Measurements from ENCODE around the gene UXS1.

DNA sequence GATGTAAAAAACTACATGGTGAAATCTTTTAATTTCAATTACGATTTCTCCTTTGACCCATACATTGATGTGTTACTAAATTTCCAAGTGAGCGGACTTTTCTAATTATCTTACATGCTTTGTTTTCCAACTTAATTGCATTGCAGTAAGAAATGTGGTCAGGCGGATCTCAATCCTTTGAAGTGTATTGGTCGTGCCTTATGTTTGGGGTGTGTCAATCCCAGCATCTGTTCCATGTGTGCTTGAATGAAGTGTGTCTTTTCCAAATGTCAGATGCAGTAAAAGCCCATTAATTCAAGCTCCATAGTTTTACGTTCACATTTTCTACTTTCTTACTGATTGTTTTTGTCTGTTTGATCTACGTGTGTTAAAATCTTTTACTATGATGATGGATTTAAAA, 113.1 kb downstream of the UXS1 start:
- TF ChIP-seq SMC3 (IDR thresholded peaks at IDR 0.05; ENCODE audit: low read depth, low read length) (no peak), NRF1 (IDR thresholded peaks at IDR 0.05; ENCODE audit: low read depth, low read length) (no peak), RAD21 (IDR thresholded peaks at IDR 0.05; ENCODE audit: low read length) (no peak), TAF1 (IDR thresholded peaks at IDR 0.05; ENCODE audit: borderline replicate concordance, low read depth, low read length) (no peak), POLR2AphosphoS5 (IDR thresholded peaks at IDR 0.05; ENCODE audit: low read depth, low read length) (no peak), EZH2phosphoT487 (IDR thresholded peaks at IDR 0.05; ENCODE audit: borderline replicate concordance, low read depth) (no peak), FOSL2 (IDR thresholded peaks at IDR 0.05; ENCODE audit: borderline replicate concordance, low read depth) (no peak), TEAD4 (IDR thresholded peaks at IDR 0.05; ENCODE audit: borderline replicate concordance, insufficient read depth) (no peak), FOXM1 (IDR thresholded peaks at IDR 0.05; ENCODE audit: low read depth) (no peak), RXRA (IDR thresholded peaks at IDR 0.05; ENCODE audit: borderline replicate concordance, low read depth) (no peak), CHD2 (IDR thresholded peaks at IDR 0.05; ENCODE audit: low read length, partially characterized antibody) (no peak)
- TF ChIP-seq, protein P1, sequence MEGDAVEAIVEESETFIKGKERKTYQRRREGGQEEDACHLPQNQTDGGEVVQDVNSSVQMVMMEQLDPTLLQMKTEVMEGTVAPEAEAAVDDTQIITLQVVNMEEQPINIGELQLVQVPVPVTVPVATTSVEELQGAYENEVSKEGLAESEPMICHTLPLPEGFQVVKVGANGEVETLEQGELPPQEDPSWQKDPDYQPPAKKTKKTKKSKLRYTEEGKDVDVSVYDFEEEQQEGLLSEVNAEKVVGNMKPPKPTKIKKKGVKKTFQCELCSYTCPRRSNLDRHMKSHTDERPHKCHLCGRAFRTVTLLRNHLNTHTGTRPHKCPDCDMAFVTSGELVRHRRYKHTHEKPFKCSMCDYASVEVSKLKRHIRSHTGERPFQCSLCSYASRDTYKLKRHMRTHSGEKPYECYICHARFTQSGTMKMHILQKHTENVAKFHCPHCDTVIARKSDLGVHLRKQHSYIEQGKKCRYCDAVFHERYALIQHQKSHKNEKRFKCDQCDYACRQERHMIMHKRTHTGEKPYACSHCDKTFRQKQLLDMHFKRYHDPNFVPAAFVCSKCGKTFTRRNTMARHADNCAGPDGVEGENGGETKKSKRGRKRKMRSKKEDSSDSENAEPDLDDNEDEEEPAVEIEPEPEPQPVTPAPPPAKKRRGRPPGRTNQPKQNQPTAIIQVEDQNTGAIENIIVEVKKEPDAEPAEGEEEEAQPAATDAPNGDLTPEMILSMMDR (IDR thresholded peaks at IDR 0.05): no peak
